Measurements from ENCODE around the gene STK17B.

STK17B gene

GRCh38 chr2:196183528-196184231, 12.3 kb upstream of the STK17B start:
- no peak for DNase-seq (ENCODE audit: low spot score)

GRCh38 chr2:196183172-196183473, 11.7 kb upstream of the STK17B start:
- DNase-seq (ENCODE audit: low spot score): no peak

DNA sequence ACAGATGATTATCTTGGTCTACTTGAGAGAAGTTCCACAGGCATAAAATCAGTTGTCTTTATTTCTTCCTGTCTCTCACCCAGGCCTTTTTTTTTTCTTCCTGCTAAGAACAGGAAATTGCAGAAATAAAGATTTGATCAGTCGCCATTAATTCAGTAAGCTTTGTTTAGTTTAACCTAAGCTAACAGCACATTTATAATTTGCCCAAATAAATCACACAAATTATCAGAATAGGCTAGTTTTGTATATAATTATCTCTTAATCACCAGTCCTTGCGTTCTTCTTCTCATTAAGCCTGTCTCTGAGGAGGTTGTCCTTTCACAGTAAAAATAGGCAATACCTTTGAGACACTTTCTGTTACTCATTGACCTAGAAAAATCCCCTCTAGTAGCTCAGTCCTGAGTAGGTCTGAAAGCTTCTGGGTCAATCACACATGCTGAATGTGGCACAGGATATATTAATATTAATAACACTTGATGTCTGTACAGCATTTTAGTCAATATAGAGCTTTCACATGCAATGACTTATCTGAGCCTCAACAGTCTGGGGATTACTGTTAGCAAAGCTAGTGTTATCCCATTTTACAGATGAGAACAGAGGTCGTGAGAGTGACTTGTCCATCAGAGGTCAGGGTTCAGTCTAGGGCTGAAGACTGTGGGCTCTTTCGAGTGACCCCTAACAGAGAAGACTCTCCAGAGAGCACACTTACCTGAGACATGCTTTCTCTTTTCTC, 11.2 kb upstream of the STK17B start:
- DNase-seq (ENCODE audit: low spot score): no peak

GRCh38 chr2:196181484-196181883, 10.1 kb upstream of the STK17B start:
- DNase-seq (ENCODE audit: low spot score): no peak

- no peak for DNase-seq (ENCODE audit: low spot score)
Measured at GRCh38 chr2:196177124-196177523, 5.7 kb upstream of the STK17B start.

DNA sequence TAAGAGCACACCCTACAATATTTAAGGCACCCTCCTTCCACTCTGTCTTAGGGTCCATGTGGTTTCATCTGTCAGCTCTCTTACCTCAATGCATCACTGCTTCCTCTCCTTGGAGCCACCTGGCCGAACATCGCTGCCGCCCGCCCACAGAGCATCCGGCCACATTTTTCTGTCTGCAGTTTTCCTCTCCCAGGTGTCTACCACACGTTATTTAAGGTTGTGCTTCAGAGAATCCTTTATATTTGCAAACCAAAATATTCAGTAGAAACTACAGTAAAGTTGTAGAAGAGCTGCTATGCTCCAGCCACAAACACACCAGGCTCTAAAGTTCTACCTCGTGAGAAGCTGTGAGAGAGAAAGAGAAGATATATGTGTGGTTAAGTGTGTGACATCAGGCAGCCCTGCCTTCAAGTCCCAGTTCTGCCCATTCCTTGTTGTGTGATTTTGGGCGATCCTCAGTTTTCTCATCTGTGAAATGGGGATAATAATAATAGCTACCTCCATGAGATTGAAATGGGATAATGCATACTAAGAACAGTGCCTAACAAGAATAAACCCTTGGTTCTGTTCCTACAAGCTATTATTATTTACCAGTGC, 4.9 kb upstream of the STK17B start:
- no peak for DNase-seq (ENCODE audit: low spot score)

DNA sequence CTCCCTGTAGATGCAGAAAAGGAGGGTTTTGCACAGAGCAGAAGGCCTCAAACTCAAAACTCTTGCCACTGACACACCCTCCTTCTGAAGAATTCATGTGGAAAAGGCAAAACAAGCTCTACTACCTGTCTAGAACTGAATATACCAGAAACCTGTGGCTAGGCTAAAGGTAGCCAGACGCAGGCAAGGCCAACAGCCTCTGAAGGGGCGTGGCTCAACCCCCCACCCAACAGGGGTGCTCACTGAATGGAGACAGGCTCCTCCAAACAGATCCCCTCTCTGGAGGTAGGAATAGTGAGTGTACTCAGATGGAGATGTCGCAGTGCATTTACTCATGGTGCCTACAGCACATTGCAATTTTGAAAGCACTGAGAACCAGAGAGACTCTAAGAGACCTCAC, 3.0 kb upstream of the STK17B start:
- DNase-seq (ENCODE audit: low spot score): no peak

- DNase-seq (ENCODE audit: low spot score): no peak
Measured at GRCh38 chr2:196173505-196173904, 2.1 kb upstream of the STK17B start.

DNA sequence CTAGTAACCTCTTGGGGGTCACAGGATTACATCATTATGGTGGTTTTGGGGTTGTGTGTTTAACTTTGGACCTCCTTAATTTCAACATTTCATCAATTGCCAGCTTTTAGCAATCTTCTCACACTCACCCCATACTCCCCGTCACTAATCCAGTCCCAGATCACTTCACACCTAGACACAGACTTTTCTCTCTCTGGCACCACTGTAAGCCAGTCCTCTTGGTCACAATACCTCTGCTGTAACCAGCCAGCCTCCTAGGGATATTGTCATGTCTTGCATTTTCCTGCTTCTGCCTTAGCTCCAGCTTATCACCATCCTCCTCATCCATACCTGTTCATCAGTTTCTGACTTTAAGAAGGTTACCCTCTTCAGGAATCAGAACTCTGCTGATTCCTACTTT, 1.6 kb upstream of the STK17B start:
- DNase-seq (ENCODE audit: low spot score): no peak

- DNase-seq (ENCODE audit: low spot score): no peak
Measured at GRCh38 chr2:196171946-196172345, 568 bp upstream of the STK17B start.

DNA sequence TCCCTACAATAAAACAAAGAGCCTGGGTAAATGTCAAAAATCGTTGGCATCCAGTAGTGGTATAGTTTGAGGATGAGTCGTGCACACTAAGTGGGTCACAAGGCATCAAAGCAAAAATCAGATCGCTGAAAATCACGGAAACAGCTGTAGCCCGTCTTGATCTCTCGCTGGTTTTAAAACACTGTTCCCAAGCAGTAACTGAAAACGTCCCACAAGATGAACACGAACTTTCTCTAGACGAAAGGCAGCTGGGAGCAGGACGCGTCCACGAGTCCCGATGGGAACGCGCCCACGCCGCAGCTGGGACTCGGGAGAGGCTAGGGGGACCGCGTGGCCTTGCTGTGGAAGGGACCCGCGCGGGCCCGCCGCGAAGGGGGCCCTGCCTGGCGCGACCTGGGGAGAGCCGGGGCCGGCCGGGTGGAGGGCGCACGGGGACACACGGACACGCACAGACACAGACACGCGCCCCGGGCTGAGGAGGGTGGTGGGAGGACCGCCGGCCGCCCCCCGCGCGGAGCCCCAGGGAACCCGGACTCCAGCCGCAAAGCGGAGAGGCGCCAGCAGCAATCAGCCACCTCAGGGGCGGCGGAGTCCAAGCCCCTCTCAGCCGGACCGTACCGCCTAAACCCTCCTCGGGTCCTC, 651 bp downstream of the STK17B start:
- DNase-seq (ENCODE audit: low spot score): peak; percentile 34

- DNase-seq (ENCODE audit: low spot score): peak; percentile 12
Measured at GRCh38 chr2:196170213-196170605, 1.2 kb downstream of the STK17B start.

DNA sequence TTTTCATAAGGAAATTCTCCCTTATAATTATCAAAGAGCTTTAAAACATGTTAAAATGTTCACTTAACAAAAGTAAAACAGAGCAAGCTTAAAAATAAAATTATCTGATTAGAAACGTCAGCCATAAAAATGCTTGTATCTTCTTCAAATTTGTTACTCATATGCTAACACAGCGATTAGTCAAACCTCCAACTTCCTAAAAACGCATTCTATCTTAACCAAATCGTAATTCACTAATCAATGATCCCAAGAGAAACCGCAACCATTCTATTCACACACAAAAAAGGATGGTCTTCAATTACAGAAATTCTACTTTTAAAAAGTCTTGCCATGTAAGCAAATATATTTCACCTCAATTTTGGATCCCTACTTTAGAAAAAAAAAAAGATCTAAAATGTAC, 1.9 kb downstream of the STK17B start:
- DNase-seq (ENCODE audit: low spot score): no peak

DNA sequence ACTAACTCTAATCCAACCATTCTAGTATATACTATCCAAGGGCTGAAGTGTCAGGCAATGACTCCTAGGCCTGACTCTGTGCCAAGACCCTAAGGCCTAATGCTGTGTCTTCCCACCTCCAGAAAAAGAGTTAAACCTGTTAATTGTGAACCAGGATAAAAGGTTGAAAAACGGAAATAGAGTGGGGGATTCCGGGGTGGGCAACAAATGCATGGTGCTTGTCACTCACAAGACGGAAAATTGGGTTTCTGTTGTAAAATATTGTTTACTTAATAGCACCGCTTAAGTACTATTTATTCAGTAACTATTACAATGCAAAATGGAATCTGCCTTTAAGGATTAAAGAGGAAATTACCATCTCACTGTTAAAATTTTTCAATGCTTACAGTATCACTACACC, 3.2 kb downstream of the STK17B start:
- DNase-seq (ENCODE audit: low spot score): peak; percentile 11

DNA sequence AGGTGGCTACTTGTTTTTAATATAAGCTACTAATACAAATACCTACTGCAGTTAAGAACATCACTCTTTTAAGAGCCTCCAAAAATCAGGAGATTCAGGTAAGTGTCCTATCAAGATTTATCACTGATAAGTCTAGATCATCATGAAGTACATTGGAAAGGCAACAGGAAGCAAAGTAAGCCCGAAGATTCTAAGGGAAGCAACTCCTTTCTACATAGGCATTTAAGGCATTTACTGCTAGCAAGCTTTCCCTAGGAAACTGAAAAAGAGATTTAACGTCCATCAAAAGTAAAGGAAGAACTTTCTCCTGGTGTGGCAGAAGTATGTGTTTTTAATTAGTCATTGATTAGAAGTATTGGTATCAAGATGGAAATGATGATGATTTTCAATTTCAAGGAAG, 3.7 kb downstream of the STK17B start:
- no peak for DNase-seq (ENCODE audit: low spot score)

DNA sequence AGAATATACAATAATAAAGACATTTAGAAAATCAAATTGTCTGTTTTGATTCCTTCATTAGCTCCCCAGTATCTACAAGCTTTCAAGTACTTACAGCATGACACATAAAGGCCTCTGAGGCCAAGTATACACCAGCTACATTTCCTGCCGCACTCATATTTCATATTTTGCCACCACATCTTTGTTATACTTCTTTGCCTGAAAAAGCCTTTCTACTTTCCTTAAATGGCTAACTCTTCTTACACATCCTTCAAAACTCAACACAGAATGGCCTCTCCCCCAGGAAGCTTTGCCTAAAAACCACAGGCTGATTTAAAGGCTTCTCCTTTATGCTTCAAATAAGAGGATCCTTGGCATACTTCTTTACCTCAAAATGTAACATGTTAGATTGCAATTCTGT, 4.5 kb downstream of the STK17B start:
- peak; percentile 50 for DNase-seq (ENCODE audit: low spot score)

DNA sequence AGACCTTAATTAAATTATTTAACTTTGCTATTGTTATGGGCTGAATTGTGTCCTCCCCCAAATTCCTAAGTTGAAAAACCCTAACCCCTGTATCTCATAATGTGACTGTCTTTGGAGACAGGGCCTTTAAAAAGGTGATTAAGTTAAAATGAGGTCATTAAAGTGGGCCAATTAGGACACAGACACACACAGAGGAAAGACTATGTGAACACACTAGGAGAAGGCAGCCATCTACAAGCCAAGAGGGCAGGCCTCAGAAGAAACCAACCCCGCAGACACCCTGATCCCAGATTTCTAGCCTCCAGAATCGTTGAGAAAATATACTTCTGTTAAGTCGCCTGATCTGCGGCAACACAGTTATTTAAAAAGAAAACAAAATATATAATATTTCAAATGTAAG, 6.4 kb downstream of the STK17B start:
- no peak for DNase-seq (ENCODE audit: low spot score)

- no peak for DNase-seq (ENCODE audit: low spot score)
Measured at GRCh38 chr2:196163285-196163684, 8.1 kb downstream of the STK17B start.

DNA sequence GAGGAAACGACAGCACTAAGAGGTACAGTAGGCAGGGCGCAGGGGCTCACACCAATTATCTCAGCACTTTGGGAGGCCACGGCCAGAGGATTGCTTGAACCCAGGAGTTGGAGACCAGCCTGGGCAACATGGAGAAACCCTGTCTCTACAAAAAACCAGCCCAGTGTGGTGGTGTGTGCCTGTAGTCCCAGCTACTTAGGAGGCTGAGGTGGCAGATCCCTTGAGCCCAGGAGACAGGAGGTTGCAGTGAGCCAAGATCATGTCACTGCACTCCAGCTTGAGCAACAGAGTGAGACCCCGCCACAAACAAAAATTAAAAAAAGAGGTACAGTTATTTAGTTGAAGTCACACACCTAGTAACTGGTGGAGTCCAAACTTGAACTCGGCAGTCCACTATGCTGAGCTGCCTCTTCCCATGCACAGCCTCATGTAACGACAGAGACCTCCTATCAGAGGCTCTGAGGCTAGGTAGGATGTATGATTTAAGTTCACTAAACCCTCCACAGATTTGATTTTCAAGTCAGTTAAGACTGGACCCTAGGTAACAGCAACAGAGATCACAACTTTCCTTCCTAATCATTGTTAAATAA, 8.7 kb downstream of the STK17B start:
- no peak for DNase-seq (ENCODE audit: low spot score)

- no peak for DNase-seq (ENCODE audit: low spot score)
Measured at GRCh38 chr2:196160946-196161345, 10.4 kb downstream of the STK17B start.

GRCh38 chr2:196160101-196160500, 11.3 kb downstream of the STK17B start:
- peak; percentile 65 for DNase-seq (ENCODE audit: low spot score)

DNA sequence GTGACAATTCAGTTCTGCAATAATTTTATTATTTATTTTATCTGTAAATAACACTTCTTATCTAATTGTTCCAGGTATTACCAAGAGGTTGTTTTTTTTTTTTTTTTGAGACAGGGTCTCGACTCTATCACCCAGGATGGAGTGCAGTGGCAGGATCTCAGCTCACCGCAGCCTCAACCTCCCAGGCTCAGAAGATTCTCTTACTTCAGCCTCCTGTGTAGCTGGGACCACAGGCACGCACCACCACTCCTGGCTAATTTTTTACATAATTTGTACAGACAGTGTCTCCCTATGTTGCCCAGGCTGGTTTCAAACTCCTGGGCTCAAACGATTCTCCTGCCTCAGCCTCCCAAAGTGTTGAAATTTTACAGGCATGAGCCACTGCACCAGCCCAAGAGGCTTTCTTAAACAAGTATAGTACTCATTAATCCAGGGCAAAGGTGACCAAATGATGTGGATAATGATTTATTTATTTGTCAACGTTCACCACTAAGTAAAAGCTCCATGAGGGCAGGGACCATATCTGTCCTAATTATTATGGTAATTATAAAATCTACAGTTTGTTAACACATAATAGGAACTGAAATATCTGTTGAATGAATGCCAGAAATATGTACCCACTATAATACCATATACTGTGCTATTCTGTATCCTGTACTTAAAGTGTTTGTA, 12.0 kb downstream of the STK17B start:
- DNase-seq (ENCODE audit: low spot score): no peak
